Right lobe of liver (tissue), 4 donors: ENCODE data around the gene TBCCD1.

Experiments
- CTCF ChIP-seq, 4 donors: fragments of 200-600 bp in 3 of 4; fragments of 450-650 bp in 1 of 4; IDR thresholded peaks; one replicate each; pipeline versions ENCODE4 v1.5.1 to v1.8.0; 2016 to 2022; ENCODE audit warnings: antibody characterized with exemption in 4 of 4, mild to moderate bottlenecking in 2 of 4
- POLR2A ChIP-seq: fragments of 450-650 bp; IDR thresholded peaks from one replicate; pipeline ENCODE4 v1.6.1; 2017; ENCODE audit warnings: antibody characterized with exemption, mild to moderate bottlenecking
- donor health status: DM: no; HTN: no; CAD: no.
- donor health status: DM: no; HTN: no; CAD: no.
- donor health status: DM: no; HTN: yes; CAD: no.

GRCh38 chr3:186516646-186517045 lies 50.5 kb downstream of the TBCCD1 start:
- TF ChIP-seq CTCF (IDR thresholded peaks at IDR 0.05) (no peak), POLR2A (no peak)
